Fibroblast of the aortic adventitia (primary cell): ENCODE measurements around the gene MAN2B1. TPM values are rescaled to one million over a fixed set of nuclear protein-coding genes. Genes with fewer than 3 reads are reported as not detected.

Experiments used
- DNase-seq: peaks from one replicate; pipeline ENCODE4 v3.0.0-alpha.2; 2010; ENCODE audit warnings: low read depth
- H3K4me3 ChIP-seq: 2 replicates; pipeline ENCODE4 v1.5.1; 2011; ENCODE audit warnings: low read depth, mild to moderate bottlenecking, control low read depth, low read length, moderate library complexity
- CTCF ChIP-seq: IDR thresholded peaks from 2 replicates; pipeline ENCODE4 v1.5.1; 2011; ENCODE audit warnings: mild to moderate bottlenecking, low read length, control low read depth, inconsistent platforms; ENCODE audit not compliant: insufficient read depth
- total RNA-seq: library from RNA; depleted of rRNA; stranded (reverse); fragments of >200 nt; gene quantifications from 2 replicates; pipeline ENCODE4 v1.2.3, GENCODE V29; 2012; ENCODE audit warnings: low replicate concordance

Gene MAN2B1
- total RNA-seq, 1 donor: 38.2 TPM

- peak; percentile 97 for DNase-seq
- H3K4me3 ChIP-seq: peak within 1 kb of the TSS; percentile 91
- TF ChIP-seq CTCF: no peak
Measured at GRCh38 chr19:12696366-12697335, 30.1 kb upstream of the MAN2B1 start, which contains the start of gene FBXW9. Gene FBXW9 (minus strand): TSS chr19:12696631. CDS start chr19:12696581, 50 bp downstream.

DNA sequence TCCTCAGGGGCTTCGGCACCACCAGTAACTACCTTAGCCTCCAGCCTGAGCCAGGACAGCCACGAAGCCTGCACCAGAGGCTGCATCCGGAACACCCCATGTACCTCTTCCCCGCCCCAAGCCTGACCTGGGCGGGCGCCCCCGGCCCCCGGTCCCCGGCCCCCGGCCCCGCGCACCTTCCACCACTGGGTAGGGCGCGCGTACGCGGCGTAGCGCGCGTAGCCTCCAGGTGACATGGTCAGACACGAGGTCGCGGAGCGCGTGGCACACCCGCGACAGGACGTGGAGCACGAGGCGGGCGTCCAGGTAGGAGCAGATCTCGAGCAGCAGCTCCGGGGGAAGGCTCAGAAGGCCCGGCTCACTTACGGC lies 29.4 kb upstream of the MAN2B1 start:
- TF ChIP-seq CTCF: no peak
- peak overlapping the region; percentile 91 for H3K4me3 ChIP-seq
- DNase-seq: no peak

DNA sequence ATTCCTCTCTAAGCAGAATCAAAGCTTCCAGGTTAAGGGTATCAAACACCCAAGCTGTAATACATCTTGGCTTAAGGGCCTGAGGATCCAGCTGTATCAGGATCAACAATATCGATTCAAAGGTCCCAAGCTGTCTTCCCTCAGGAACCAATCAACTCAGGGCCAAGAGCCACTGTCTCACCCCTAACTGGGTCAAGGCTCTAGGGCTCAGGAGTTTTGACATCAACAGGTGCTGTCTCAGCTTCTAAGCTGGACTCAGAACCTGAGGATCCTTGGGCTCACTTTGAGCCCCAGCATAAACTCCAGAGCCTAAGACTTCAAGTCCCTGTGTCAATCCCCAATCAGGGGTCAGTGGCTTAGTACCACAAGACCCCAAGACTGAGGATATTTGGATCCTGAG lies 29.0 kb upstream of the MAN2B1 start:
- peak overlapping the region; percentile 91 for H3K4me3 ChIP-seq
- no peak for DNase-seq
- no peak for TF ChIP-seq CTCF

- no peak for TF ChIP-seq CTCF
- DNase-seq: no peak
- H3K4me3 ChIP-seq: peak overlapping the region; percentile 91
Measured at GRCh38 chr19:12695096-12695495, 28.6 kb upstream of the MAN2B1 start.

GRCh38 chr19:12694641-12695040 lies 28.1 kb upstream of the MAN2B1 start:
- H3K4me3 ChIP-seq: no peak overlapping the region
- no peak for TF ChIP-seq CTCF
- DNase-seq: no peak

- DNase-seq: no peak
- H3K4me3 ChIP-seq: no peak overlapping the region
- no peak for TF ChIP-seq CTCF
Measured at GRCh38 chr19:12692960-12693359, 26.4 kb upstream of the MAN2B1 start.
